Skeletal muscle tissue (tissue), 4 donors: ENCODE data around the gene HELZ. TPM values are rescaled to one million over a fixed set of nuclear protein-coding genes. Genes with fewer than 3 reads are reported as not detected.
"Not testable (repeated sequence)": the region's sequence is repeated elsewhere in the genome, so short reads cannot be mapped to it uniquely, and the experiment has no call there.

Experiments used
- H3K27ac ChIP-seq: one replicate; pipeline ENCODE4 v1.7.0; 2013; ENCODE audit warnings: mild to moderate bottlenecking, low read depth, low read length, inconsistent platforms
- H3K27me3 ChIP-seq, 3 donors: one replicate each; pipeline ENCODE4 v1.7.0; 2013; ENCODE audit warnings: low read length in 3 of 3; ENCODE audit not compliant: control insufficient read depth in 3 of 3, insufficient read depth in 3 of 3
- H3K36me3 ChIP-seq, 3 donors: one replicate each; pipeline ENCODE4 v1.7.0; 2013; ENCODE audit warnings: low read length in 3 of 3; ENCODE audit not compliant: control insufficient read depth in 3 of 3, insufficient read depth in 3 of 3
- H3K4me1 ChIP-seq, 3 donors: one replicate each; pipeline ENCODE4 v1.7.0; 2013; ENCODE audit warnings: low read length in 3 of 3, mild to moderate bottlenecking in 3 of 3; ENCODE audit not compliant: control insufficient read depth in 3 of 3, insufficient read depth in 3 of 3
- H3K4me3 ChIP-seq, 3 donors: one replicate each; pipeline ENCODE4 v1.7.0; 2013; ENCODE audit warnings: low read length in 3 of 3
- H3K9ac ChIP-seq, 3 donors: one replicate each; pipeline ENCODE4 v1.7.0; 2013; ENCODE audit warnings: low read length in 3 of 3, mild to moderate bottlenecking in 3 of 3, moderate library complexity in 2 of 3, low read depth in 1 of 3
- H3K9me3 ChIP-seq, 3 donors: one replicate each; pipeline ENCODE4 v1.7.0; 2013; ENCODE audit warnings: low read length in 3 of 3; ENCODE audit not compliant: control insufficient read depth in 3 of 3
- total RNA-seq: library from RNA; depleted of rRNA; stranded (reverse); fragments of >200 nt; gene quantifications from one replicate; pipeline ENCODE4 v1.2.3, GENCODE V29; 2014
- donor health status: Osteomylitis.

Gene HELZ
- total RNA-seq, 1 donor from 2014 or later = 53.8 TPM

DNA sequence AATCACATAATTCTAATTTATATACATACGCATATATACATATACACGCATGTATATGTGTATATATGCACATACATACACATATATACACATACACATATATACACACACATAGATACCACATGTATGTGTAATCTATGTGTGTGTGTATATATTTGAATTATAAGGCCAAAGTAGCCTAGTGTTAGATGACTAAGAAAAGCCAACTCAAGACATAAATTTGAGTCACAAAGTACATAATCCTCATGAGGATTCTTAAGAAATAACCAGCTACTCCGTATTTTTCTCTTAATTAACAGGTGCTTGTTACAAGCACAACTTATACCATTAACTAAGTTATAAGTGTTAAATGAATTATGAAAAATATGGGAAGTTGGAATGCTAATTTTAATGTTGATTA is 115.7 kb downstream of the HELZ start:
- H3K36me3 ChIP-seq = peaks cover 0 to 12% (median 3%) of the 10 kb centered on the region in 3 donors
- no peak overlapping the region for H3K27ac ChIP-seq
- no peaks in the 10 kb centered on the region for H3K9me3 ChIP-seq
- H3K4me3 ChIP-seq = no peak overlapping the region
- H3K4me1 ChIP-seq = no peaks in the 10 kb centered on the region
- H3K27me3 ChIP-seq = no peaks in the 10 kb centered on the region
- H3K9ac ChIP-seq = no peak overlapping the region

GRCh38 chr17:67128700-67129099 is 116.3 kb downstream of the HELZ start:
- Histone ChIP-seq H3K4me3 (no peak overlapping the region), H3K9ac (no peak overlapping the region), H3K27me3 (no peaks in the 10 kb centered on the region), H3K36me3 (peaks cover 0 to 12% (median 3%) of the 10 kb centered on the region in 3 donors), H3K4me1 (no peaks in the 10 kb centered on the region), H3K27ac (no peak overlapping the region), H3K9me3 (no peaks in the 10 kb centered on the region)

- no peaks in the 10 kb centered on the region for H3K4me1 ChIP-seq
- no peak overlapping the region for H3K4me3 ChIP-seq
- no peaks in the 10 kb centered on the region for H3K27me3 ChIP-seq
- no peak overlapping the region for H3K9ac ChIP-seq
- H3K36me3 ChIP-seq = peaks cover 0 to 12% (median 3%) of the 10 kb centered on the region in 3 donors
- no peak overlapping the region for H3K27ac ChIP-seq
- H3K9me3 ChIP-seq = no peaks in the 10 kb centered on the region
These were observed 117.1 kb downstream of the HELZ start for GRCh38 chr17:67127925-67128324.

- no peak overlapping the region for H3K9ac ChIP-seq
- H3K27me3 ChIP-seq = no peaks in the 10 kb centered on the region
- no peaks in the 10 kb centered on the region for H3K4me1 ChIP-seq
- no peak overlapping the region for H3K4me3 ChIP-seq
- peaks cover 0 to 8% (median 3%) of the 10 kb centered on the region in 3 donors for H3K36me3 ChIP-seq
- H3K27ac ChIP-seq = no peak overlapping the region
- no peaks in the 10 kb centered on the region for H3K9me3 ChIP-seq
These were observed 118.0 kb downstream of the HELZ start for GRCh38 chr17:67126983-67127382.

- not testable (repeated sequence) for H3K9ac ChIP-seq, H3K4me1 ChIP-seq, H3K4me3 ChIP-seq, H3K36me3 ChIP-seq, H3K27ac ChIP-seq, H3K9me3 ChIP-seq, H3K27me3 ChIP-seq
These were observed 118.5 kb downstream of the HELZ start for GRCh38 chr17:67126543-67126942.

DNA sequence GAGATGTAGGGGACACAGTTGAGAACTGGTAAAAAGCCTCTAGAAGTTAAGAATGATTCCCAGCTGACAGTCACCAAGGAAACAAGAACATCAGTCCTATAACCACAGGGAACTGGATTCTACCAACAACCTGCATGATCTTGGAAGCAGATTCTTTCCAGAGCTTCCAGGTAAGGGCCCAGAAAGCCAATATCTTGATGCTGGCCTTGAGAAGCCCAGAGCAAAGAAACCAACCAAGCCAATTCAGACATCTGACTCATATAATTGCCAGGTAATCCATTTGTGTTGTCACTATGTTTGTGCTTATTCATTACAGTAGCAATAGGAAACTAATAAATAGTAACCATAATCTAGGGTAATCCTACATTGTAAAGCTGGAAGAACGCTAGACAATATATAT is 119.1 kb downstream of the HELZ start:
- Histone ChIP-seq H3K4me3 (no peak overlapping the region), H3K9me3 (no peaks in the 10 kb centered on the region), H3K27me3 (no peaks in the 10 kb centered on the region), H3K36me3 (peaks cover 0 to 10% (median 3%) of the 10 kb centered on the region in 3 donors), H3K27ac (no peak overlapping the region), H3K9ac (no peak overlapping the region), H3K4me1 (peaks cover 3 to 6% (median 3%) of the 10 kb centered on the region in 3 donors)

GRCh38 chr17:67125417-67125816 is 119.6 kb downstream of the HELZ start:
- H3K27ac ChIP-seq = no peak overlapping the region
- peaks cover 0 to 10% (median 3%) of the 10 kb centered on the region in 3 donors for H3K36me3 ChIP-seq
- no peak overlapping the region for H3K9ac ChIP-seq
- H3K9me3 ChIP-seq = no peaks in the 10 kb centered on the region
- H3K4me3 ChIP-seq = no peak overlapping the region
- H3K4me1 ChIP-seq = peaks cover 3 to 7% (median 3%) of the 10 kb centered on the region in 3 donors
- H3K27me3 ChIP-seq = no peaks in the 10 kb centered on the region

DNA sequence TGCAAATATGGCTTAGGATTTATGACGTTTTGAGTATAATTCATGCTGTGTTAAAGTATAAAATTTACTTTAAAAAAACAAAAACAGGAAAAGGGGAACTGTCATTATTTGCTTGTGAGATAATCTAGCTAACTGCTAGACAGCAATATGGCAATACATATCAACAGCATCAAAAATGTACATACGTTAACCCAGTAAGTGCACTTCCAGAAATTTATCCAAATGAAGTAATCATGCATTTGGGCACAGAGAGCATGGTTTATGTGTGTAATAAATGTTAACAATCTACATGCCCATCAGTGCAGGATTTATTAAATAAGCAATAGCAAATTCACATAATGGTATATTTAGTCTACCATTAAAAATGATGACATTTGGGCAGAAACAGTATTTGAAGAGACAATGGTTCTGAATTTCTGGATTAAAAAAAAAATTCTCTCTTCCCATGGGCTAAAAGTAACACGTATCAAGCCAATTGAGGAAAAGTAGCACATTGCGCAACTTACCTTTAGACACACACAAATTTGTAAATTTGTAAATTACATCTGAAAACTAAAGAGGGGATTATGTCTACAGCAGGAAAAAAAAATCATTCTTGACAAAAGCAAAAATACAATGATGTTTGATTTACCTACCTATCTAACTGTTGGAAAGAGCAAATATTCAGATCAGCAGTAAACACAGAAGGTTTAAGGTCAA is 120.4 kb downstream of the HELZ start:
- Histone ChIP-seq H3K36me3 (peaks cover 3 to 14% (median 7%) of the 10 kb centered on the region in 3 donors), H3K4me3 (no peak overlapping the region)

DNA sequence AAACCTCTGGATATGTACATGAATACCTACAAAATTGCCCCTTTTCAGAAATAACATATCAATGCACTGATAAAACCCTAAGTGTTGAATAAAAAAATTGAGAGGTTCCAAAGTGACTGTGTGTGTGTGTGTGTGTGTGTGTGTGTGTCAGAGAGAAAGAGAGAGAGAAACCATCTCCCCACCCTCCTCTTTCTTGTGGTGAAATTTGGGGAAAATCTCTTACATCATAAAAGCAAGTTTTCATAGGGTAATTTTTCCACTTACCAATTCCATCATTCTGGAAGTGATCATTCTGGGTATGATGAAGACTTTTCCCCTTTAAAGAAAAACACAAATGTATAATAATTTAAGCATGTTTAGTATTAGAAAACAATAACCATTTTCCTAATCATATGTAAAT is 121.3 kb downstream of the HELZ start:
- peaks cover 7 to 14% (median 7%) of the 10 kb centered on the region in 3 donors for H3K36me3 ChIP-seq
- H3K9ac ChIP-seq = no peak overlapping the region
- peaks cover 3 to 7% (median 3%) of the 10 kb centered on the region in 3 donors for H3K4me1 ChIP-seq
- H3K27me3 ChIP-seq = no peaks in the 10 kb centered on the region
- H3K27ac ChIP-seq = no peak overlapping the region
- H3K4me3 ChIP-seq = no peak overlapping the region
- H3K9me3 ChIP-seq = no peaks in the 10 kb centered on the region

More for the DNA sequence above, 120.4 kb downstream of the HELZ start:
- H3K9ac ChIP-seq = no peak overlapping the region
- H3K27me3 ChIP-seq = no peaks in the 10 kb centered on the region
- H3K9me3 ChIP-seq = no peaks in the 10 kb centered on the region
- peaks cover 3 to 7% (median 3%) of the 10 kb centered on the region in 3 donors for H3K4me1 ChIP-seq
- no peak overlapping the region for H3K27ac ChIP-seq

DNA sequence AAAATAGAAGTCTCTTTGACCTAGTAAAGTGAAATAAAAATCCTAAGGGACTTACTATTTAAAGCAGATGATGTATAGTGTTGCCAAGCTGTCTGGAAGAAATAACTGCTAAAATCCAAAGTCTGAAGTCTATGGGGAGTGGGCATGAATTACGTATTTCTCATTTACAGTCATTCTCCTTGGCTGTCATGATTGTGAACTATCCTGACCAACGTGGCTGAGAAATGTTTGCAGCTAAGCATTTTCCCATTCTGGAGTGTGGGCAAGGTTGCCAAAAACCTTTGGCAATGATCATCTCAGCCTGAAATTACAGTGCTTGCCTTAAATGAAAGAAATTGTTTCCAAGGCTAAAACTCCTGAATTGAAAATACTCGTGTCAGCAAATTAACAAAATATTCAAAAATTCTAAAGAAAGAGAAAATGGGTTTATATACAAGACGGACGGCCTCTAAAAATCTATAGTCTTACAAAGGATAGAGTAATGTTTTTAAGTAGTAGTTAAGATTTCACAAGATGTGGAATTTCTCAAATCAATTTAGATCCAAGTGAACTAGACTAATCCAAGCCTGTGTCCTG is 123.6 kb downstream of the HELZ start:
- Histone ChIP-seq H3K27ac (no peak overlapping the region), H3K36me3 (peaks cover 7 to 9% (median 7%) of the 10 kb centered on the region in 3 donors), H3K4me3 (no peak overlapping the region), H3K4me1 (peaks cover 3 to 7% (median 3%) of the 10 kb centered on the region in 3 donors), H3K27me3 (no peaks in the 10 kb centered on the region), H3K9ac (peak overlapping the region in 1 of 3 donors; percentile 3), H3K9me3 (no peaks in the 10 kb centered on the region)
